HepG2 (cell line): ENCODE measurements around the gene OVCH2. TPM values are rescaled to one million over a fixed set of nuclear protein-coding genes. Genes with fewer than 3 reads are reported as not detected.

Experiments
- KIAA2018 ChIP-seq: sonication (generic); formaldehyde crosslinking; IDR thresholded peaks from 2 replicates; pipeline ENCODE4 v1.5.0; 2020; ENCODE audit warnings: mild to moderate bottlenecking, missing genetic modification reagents, borderline replicate concordance
- NBN ChIP-seq: fragments of 450-650 bp; conservative IDR thresholded peaks from 2 replicates; pipeline ENCODE4 v1.6.1; 2017
- POGK ChIP-seq: sonication (generic); formaldehyde crosslinking; conservative IDR thresholded peaks from 2 replicates; pipeline ENCODE4 v1.8.0; 2022; ENCODE audit warnings: mild to moderate bottlenecking, moderate library complexity, missing genetic modification reagents
- RXRB ChIP-seq: IDR thresholded peaks from 2 replicates; pipeline ENCODE4 v1.6.1; 2016; ENCODE audit warnings: borderline replicate concordance, missing genetic modification reagents, missing compliant biosample characterization
- ZBTB38 ChIP-seq: sonication (generic); formaldehyde crosslinking; IDR thresholded peaks from 2 replicates; pipeline ENCODE4 v1.5.1; 2020; ENCODE audit warnings: mild to moderate bottlenecking, missing genetic modification reagents
- ZNF121 ChIP-seq: sonication (generic); formaldehyde crosslinking; IDR thresholded peaks from 2 replicates; pipeline ENCODE4 v1.5.0; 2020; ENCODE audit warnings: mild to moderate bottlenecking, missing genetic modification reagents
- ZNF329 ChIP-seq: sonication (generic); formaldehyde crosslinking; IDR thresholded peaks from 2 replicates; pipeline ENCODE4 v1.9.0; 2021; ENCODE audit warnings: low read depth, mild to moderate bottlenecking, missing genetic modification reagents
- ZNF430 ChIP-seq: sonication (generic); formaldehyde crosslinking; IDR thresholded peaks from 2 replicates; pipeline ENCODE4 v1.9.0; 2021; ENCODE audit warnings: mild to moderate bottlenecking, missing genetic modification reagents
- ZNF629 ChIP-seq: sonication (generic); formaldehyde crosslinking; conservative IDR thresholded peaks from 2 replicates; pipeline ENCODE4 v1.5.0; 2020; ENCODE audit warnings: missing genetic modification reagents
- ZNF75D ChIP-seq: sonication (generic); formaldehyde crosslinking; IDR thresholded peaks from 2 replicates; pipeline ENCODE4 v1.8.1; 2023; ENCODE audit warnings: missing genetic modification reagents, mild to moderate bottlenecking, borderline replicate concordance
- ZNF768 ChIP-seq: sonication (generic); formaldehyde crosslinking; IDR thresholded peaks from 2 replicates; pipeline ENCODE4 v1.4.0; 2020; ENCODE audit warnings: missing genetic modification reagents
- polyA plus RNA-seq, 8 experiments: library from polyadenylated mRNA; depleted of rRNA in 3 of 8; stranded (reverse) in 7 of 8; unstranded in 1 of 8; fragments of >200 nt; fragmentation: Illumina TruSeq in 4 of 8; extraction: Trizol in 4 of 8; gene quantifications; 2 replicates each; pipeline versions ENCODE4 v1.2.1 to v1.2.3, GENCODE V29; 2011 to 2016; ENCODE audit warnings: low read depth in 4 of 8, missing spikeins in 1 of 8, mixed read lengths in 1 of 8; ENCODE audit not compliant: insufficient read depth in 1 of 8
- total RNA-seq, 5 experiments: library from RNA; depleted of rRNA; stranded (reverse); fragments of >200 nt; fragmentation: Illumina TruSeq; extraction: Trizol; gene quantifications; 2 replicates each; pipeline ENCODE4 v1.2.3, GENCODE V29; 2016; ENCODE audit warnings: low read depth in 1 of 5
- TF ChIP-seq, protein P1 (sequence below): sonication (generic); formaldehyde crosslinking; IDR thresholded peaks from 2 replicates; pipeline ENCODE4 v1.4.0; 2020; ENCODE audit warnings: missing genetic modification reagents; ENCODE audit errors: not compliant biosample characterization

OVCH2 gene
- total and polyA plus RNA-seq, 2 of the 13 experiments (the other 11 are each of a cell fraction or from before 2014, with no cell fraction given): not detected

DNA sequence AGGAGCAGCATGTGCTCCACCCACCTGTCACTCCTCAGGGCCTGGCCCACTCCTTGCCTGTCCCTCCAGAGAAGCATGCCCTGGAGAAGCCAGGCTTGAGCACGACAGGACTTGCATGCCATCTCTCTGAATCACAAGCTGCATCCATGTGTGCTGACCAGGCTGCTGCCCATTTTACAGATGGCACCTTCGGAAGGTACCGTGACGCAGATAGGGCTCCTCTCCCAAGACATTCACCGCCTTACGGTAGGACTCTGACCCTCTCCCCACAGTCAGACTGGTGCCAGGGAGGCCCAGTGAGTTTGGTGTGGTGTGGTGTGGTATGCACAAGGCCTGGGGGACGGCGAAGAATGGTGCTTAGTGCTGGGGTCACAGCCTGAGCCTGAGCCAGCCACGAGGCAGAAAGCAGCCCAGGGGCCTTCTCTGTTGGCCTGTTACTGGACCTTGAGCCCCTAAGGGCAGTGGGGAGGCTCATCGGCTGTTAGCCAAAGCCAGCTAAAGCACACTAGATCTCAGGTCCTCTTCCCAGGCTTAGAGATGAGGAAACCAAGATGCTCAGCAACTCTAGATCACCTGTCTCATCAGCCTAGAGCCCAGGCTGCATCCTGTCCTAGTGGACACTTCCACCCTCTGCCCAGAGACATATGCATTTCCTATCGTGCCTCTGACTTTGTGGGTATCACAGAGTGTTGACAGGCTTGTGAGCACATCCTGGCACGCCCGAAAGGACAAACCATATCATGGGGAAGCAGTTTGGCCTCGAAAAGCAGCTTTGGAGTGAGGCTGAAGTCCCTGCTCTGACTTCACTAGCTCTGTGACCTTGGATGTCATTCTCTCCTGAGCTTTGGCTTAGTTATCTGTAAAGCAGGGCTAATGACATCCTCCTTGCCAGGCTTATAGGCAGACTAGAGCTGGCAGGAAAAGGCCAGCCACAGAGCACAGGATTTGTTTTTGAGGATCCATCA, 50.7 kb downstream of the OVCH2 start (continued):
- no peak for TF ChIP-seq KIAA2018
- no peak for TF ChIP-seq ZNF329 (CRISPR knock-in tag)
- 0 out of 2 replicates have a peak, but pooled peaks have one; percentile 19 for TF ChIP-seq RXRB (CRISPR knock-in tag)
- TF ChIP-seq ZNF768 (CRISPR knock-in tag): peak; percentile 10; the same call in 1 of the 2 replicates
- no peak for TF ChIP-seq NBN
- 0 out of 2 replicates have a peak, but pooled peaks have one; percentile 22 for TF ChIP-seq ZNF121 (CRISPR knock-in tag)
- TF ChIP-seq ZNF430 (CRISPR knock-in tag): 0 out of 2 replicates have a peak, but pooled peaks have one; percentile 17
- TF ChIP-seq ZBTB38 (CRISPR knock-in tag): peak; percentile 65; the same call in 1 of the 2 replicates
- TF ChIP-seq, protein P1, sequence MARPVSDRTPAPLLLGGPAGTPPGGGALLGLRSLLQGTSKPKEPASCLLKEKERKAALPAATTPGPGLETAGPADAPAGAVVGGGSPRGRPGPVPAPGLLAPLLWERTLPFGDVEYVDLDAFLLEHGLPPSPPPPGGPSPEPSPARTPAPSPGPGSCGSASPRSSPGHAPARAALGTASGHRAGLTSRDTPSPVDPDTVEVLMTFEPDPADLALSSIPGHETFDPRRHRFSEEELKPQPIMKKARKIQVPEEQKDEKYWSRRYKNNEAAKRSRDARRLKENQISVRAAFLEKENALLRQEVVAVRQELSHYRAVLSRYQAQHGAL (CRISPR knock-in tag): no peak
- TF ChIP-seq ZNF75D (CRISPR knock-in tag): no peak
- 0 out of 2 replicates have a peak, but pooled peaks have one; percentile 5 for TF ChIP-seq POGK (CRISPR knock-in tag)
- TF ChIP-seq ZNF629 (CRISPR knock-in tag): peak; percentile 91
